ENCODE results near the gene TMSB10. TPM values are rescaled to one million over a fixed set of nuclear protein-coding genes. Genes with fewer than 3 reads are reported as not detected.

Gene TMSB10
- polyA plus RNA-seq, 1 donor (not counting 4 experiments of a cell fraction or from before 2014, with no cell fraction given) = 3,595 TPM

DNA sequence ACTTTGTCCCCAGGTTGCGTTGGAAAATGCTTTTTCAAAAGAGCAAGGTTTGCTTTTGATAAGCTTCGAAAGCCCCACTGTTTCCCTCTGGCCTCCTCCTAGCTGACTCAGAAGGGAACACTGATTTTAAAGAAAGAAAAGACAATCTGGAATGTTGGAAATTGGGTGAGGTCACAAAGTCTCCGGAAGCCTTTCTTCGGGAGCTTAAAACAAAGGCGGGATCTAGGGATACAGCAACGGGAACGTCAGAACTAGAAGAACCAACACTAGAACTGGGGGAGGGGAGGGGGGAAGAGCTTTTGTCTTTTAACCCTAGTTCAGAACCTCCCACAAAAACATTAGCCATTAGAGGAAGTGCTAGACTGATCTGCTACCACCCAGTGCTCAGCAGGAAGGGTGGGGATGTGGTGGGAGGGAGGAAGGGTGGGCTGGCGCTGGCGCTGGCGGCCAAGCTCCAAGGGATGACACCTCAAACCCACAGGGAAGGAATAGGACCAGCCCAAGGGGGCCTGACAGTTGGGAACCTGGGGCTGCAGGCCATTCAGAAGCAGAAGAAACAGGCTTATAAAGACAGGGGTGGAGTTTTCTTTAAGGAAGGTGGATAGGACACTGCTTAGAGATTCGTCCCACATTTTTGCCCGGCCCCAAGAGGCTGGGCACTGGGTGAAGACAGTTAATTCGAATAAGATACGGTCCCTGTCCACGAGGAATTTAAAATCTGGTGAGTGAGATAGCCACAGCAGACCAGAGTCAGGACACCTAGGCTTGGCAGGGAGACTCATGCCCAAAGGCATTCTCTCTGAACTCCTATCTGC is 1.7 kb downstream of the TMSB10 start:
- peaks cover 12% of the 10 kb centered on the region for H3K79me2 ChIP-seq (ENCODE audit: control insufficient read depth, insufficient read depth, low read length)
- no peak for FAIRE-seq
- H3K9me3 ChIP-seq (ENCODE audit: control insufficient read depth, low read depth, low read length) = no peaks in the 10 kb centered on the region
- peak overlapping the region; percentile 83 for H3K4me2 ChIP-seq (ENCODE audit: control insufficient read depth, extremely low read depth, insufficient read depth, low read depth, low read length)
- H3K36me3 ChIP-seq (ENCODE audit: control insufficient read depth in 2 of 2, extremely low read depth in 1 of 2, insufficient read depth in 2 of 2, low read length in 2 of 2) = peaks cover 7 to 9% of the 10 kb centered on the region in 2 experiments
- TF ChIP-seq EZH2 (IDR thresholded peaks at IDR 0.05; ENCODE audit: low read length) = no peak
- TF ChIP-seq, protein P1, sequence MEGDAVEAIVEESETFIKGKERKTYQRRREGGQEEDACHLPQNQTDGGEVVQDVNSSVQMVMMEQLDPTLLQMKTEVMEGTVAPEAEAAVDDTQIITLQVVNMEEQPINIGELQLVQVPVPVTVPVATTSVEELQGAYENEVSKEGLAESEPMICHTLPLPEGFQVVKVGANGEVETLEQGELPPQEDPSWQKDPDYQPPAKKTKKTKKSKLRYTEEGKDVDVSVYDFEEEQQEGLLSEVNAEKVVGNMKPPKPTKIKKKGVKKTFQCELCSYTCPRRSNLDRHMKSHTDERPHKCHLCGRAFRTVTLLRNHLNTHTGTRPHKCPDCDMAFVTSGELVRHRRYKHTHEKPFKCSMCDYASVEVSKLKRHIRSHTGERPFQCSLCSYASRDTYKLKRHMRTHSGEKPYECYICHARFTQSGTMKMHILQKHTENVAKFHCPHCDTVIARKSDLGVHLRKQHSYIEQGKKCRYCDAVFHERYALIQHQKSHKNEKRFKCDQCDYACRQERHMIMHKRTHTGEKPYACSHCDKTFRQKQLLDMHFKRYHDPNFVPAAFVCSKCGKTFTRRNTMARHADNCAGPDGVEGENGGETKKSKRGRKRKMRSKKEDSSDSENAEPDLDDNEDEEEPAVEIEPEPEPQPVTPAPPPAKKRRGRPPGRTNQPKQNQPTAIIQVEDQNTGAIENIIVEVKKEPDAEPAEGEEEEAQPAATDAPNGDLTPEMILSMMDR (optimal IDR thresholded peaks at IDR 0.05 in 1 of 3, IDR thresholded peaks at IDR 0.05 in 1 of 3, conservative IDR thresholded peaks at IDR 0.05 in 1 of 3; ENCODE audit: extremely low read depth in 1 of 3, insufficient read depth in 2 of 3, low read length in 3 of 3) = no peak
- H3K27ac ChIP-seq (ENCODE audit: control insufficient read depth, insufficient read depth, low read length) = peak overlapping the region; percentile 91
- dilution Hi-C loops (cut with MboI; ENCODE audit: extremely low pct_ligation_motif_present, low sequenced_read_pairs) = no loop called here
- H3K9me1 ChIP-seq (ENCODE audit: control insufficient read depth, extremely low read depth, insufficient read depth, low read length) = no peaks in the 10 kb centered on the region
- H3K4me1 ChIP-seq (ENCODE audit: control insufficient read depth, extremely low read depth, insufficient read depth, low read length) = peaks cover 5% of the 10 kb centered on the region
- peak overlapping the region; percentile 95 for H3K9ac ChIP-seq (ENCODE audit: control insufficient read depth, extremely low read depth, insufficient read depth, low read length)
- no peak overlapping the region for H2AFZ ChIP-seq (ENCODE audit: control insufficient read depth, low read length)
- H3K4me3 ChIP-seq (ENCODE audit: control insufficient read depth in 2 of 3, extremely low read depth in 1 of 3, insufficient read depth in 2 of 3, low read depth in 1 of 3, low read length in 3 of 3) = peak overlapping the region; percentile 80 to 93 (median 89)
- no peak for DNase-seq (ENCODE audit: low read depth, low spot score)
- no peaks in the 10 kb centered on the region for H3K27me3 ChIP-seq (ENCODE audit: control insufficient read depth, extremely low read depth, insufficient read depth, low read length)
- no peaks in the 10 kb centered on the region for H4K20me1 ChIP-seq (ENCODE audit: control insufficient read depth, extremely low read depth, insufficient read depth, low read length)

DNA sequence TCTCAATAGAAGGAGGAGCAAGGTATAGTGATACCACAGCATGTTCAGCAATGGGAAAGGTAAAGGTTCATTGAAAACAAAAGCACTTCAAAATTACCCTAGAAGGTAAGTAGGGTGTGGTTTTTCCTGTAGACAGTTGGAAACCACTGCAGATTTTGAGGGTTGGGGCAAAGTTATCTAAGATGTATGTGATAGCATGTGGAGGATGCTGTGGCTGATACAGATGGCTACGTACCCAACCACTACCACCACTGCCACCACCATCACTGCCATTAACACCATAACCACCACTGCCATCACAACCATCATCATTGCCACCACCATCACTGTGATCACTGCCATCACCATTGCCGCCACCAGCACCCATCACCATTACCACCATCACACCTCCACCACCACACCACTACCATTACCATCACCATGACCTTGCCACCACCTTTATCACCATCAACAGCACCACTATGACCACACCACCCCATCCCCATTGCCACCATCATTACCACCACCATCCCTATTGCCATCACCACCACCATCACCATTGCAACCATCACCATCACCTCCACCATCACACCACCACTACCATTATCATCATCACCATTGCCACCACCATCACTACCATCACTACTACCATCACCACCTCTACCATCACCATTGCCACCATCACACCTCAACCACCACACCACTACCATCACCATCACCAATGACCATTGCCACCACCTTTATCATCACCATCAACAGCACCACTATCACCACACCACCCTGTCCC is 3.7 kb downstream of the TMSB10 start:
- Histone ChIP-seq H3K9me3 (ENCODE audit: control insufficient read depth, low read depth, low read length) (no peaks in the 10 kb centered on the region), H3K9ac (ENCODE audit: control insufficient read depth, extremely low read depth, insufficient read depth, low read length) (no peak overlapping the region), H2AFZ (ENCODE audit: control insufficient read depth, low read length) (no peak overlapping the region), H3K9me1 (ENCODE audit: control insufficient read depth, extremely low read depth, insufficient read depth, low read length) (no peaks in the 10 kb centered on the region), H3K4me1 (ENCODE audit: control insufficient read depth, extremely low read depth, insufficient read depth, low read length) (peaks cover 5% of the 10 kb centered on the region), H3K27me3 (ENCODE audit: control insufficient read depth, extremely low read depth, insufficient read depth, low read length) (no peaks in the 10 kb centered on the region), H3K4me2 (ENCODE audit: control insufficient read depth, extremely low read depth, insufficient read depth, low read depth, low read length) (no peak overlapping the region), H3K79me2 (ENCODE audit: control insufficient read depth, insufficient read depth, low read length) (peaks cover 12% of the 10 kb centered on the region), H3K27ac (ENCODE audit: control insufficient read depth, insufficient read depth, low read length) (no peak overlapping the region), H3K36me3 (ENCODE audit: control insufficient read depth in 2 of 2, extremely low read depth in 1 of 2, insufficient read depth in 2 of 2, low read length in 2 of 2) (peaks cover 7 to 9% of the 10 kb centered on the region in 2 experiments), H3K4me3 (ENCODE audit: control insufficient read depth in 2 of 3, extremely low read depth in 1 of 3, insufficient read depth in 2 of 3, low read depth in 1 of 3, low read length in 3 of 3) (no peak overlapping the region), H4K20me1 (ENCODE audit: control insufficient read depth, extremely low read depth, insufficient read depth, low read length) (no peaks in the 10 kb centered on the region)
- dilution Hi-C loops (cut with MboI; ENCODE audit: extremely low pct_ligation_motif_present, low sequenced_read_pairs) = no loop called here
- FAIRE-seq (no peak), DNase-seq (ENCODE audit: low read depth, low spot score) (no peak)
- TF ChIP-seq, protein P1 (optimal IDR thresholded peaks at IDR 0.05 in 1 of 3, IDR thresholded peaks at IDR 0.05 in 1 of 3, conservative IDR thresholded peaks at IDR 0.05 in 1 of 3; ENCODE audit: extremely low read depth in 1 of 3, insufficient read depth in 2 of 3, low read length in 3 of 3) = no peak
- no peak for TF ChIP-seq EZH2 (IDR thresholded peaks at IDR 0.05; ENCODE audit: low read length)

All from keratinocyte (primary cell).